Heart right ventricle (tissue), 16 donors: ENCODE data around the gene MIDN. TPM values are rescaled to one million over a fixed set of nuclear protein-coding genes. Genes with fewer than 3 reads are reported as not detected.
A peak's percentile ranks its signal among the peaks of the same experiment; 100 is the strongest.

ENCODE experiments used
- ATAC-seq, 8 donors: fragments of 200-7000 bp; cut with Tn5 transposase; one replicate each; pipeline ENCODE4 v1.9.1; 2020; ENCODE audit warnings: mild to moderate bottlenecking in 8 of 8, moderate library complexity in 8 of 8, moderate number of reproducible peaks in 1 of 8
- DNase-seq, 2 donors: peaks; one replicate each; pipeline ENCODE4 v3.0.0-alpha.2; 2020
- H3K27ac ChIP-seq, 10 donors: fragments of 200-600 bp; sonication (generic) in 2 of 10; one replicate each; pipeline versions ENCODE4 v1.5.0 to v1.8.0; 2020 to 2022; ENCODE audit warnings: mild to moderate bottlenecking in 3 of 10
- H3K27me3 ChIP-seq, 7 donors: fragments of 200-600 bp; one replicate each; pipeline ENCODE4 v1.8.0; 2021 to 2022; ENCODE audit warnings: mild to moderate bottlenecking in 2 of 7
- H3K36me3 ChIP-seq, 9 donors: fragments of 200-600 bp; sonication (generic) in 1 of 9; one replicate each; pipeline versions ENCODE4 v1.5.0 to v1.8.0; 2020 to 2022; ENCODE audit warnings: mild to moderate bottlenecking in 2 of 9
- H3K4me1 ChIP-seq, 9 donors: fragments of 200-600 bp; sonication (generic) in 1 of 9; one replicate each; pipeline versions ENCODE4 v1.5.0 to v1.8.0; 2020 to 2022; ENCODE audit warnings: mild to moderate bottlenecking in 4 of 9
- H3K4me3 ChIP-seq, 10 donors: fragments of 200-600 bp; sonication (generic) in 2 of 10; one replicate each; pipeline versions ENCODE4 v1.5.0 to v1.8.0; 2020 to 2022; ENCODE audit warnings: mild to moderate bottlenecking in 7 of 10, moderate library complexity in 2 of 10
- H3K9me3 ChIP-seq, 11 donors: fragments of 200-600 bp in 10 of 11; sonication (generic) in 2 of 11; one replicate each; pipeline versions ENCODE4 v1.5.0 to v1.8.0; 2013 to 2022; ENCODE audit warnings: mild to moderate bottlenecking in 2 of 11, control low read depth in 1 of 11, moderate library complexity in 1 of 11
- CTCF ChIP-seq, 9 donors: fragments of 200-600 bp; sonication (generic) in 2 of 9; IDR thresholded peaks; one replicate each; pipeline versions ENCODE4 v1.5.0 to v1.8.0; 2021 to 2022; ENCODE audit warnings: antibody characterized with exemption in 9 of 9, mild to moderate bottlenecking in 5 of 9, moderate library complexity in 1 of 9
- WGBS, 2 donors: extraction: QIAGEN DNeasy Blood & Tissue Kit; methylation state at CpG; one replicate each; pipeline ENCODE4 v1.1.7; 2013; ENCODE audit warnings: inconsistent platforms in 1 of 2; 5-methylcytosine and 5-hydroxymethylcytosine counted together
- intact Hi-C, 10 donors: fragments of 100-400 bp; cut with DNase I; formaldehyde crosslinking; loops; one replicate each; pipeline versions ENCODE4 v1.11.1 to v1.14.2; 2022
- polyA plus RNA-seq, 2 donors: library from polyadenylated mRNA; stranded (reverse); fragments of 200-250 nt; gene quantifications; one replicate each; pipeline ENCODE4 v1.2.3, GENCODE V29; 2013
- total RNA-seq, 10 donors: library from RNA; stranded (reverse); fragmentation: NEBNext Ultra II Directional in 3 of 10; extraction: Animal tissue kit (Norgen Biotek cat#: 25700) in 3 of 10; gene quantifications; one replicate each; pipeline versions ENCODE4 v1.2.1 to v1.2.4, GENCODE V29; 2021 to 2023
- donor health status: Arrhythmogenic right ventricular cardiomyopathy.
- donor health status: ischemic (EF 13 %, LVEDD 7.1; RV severe dilation, severe dysfunction).
- donor health status: healthy with polysubstance abuse.
- donor health status: DM: no; HTN: yes; CAD: no.
- donor health status: DM: no; HTN: no; CAD: no.
- donor health status: ischemic (EF 25% LVEDD 6.9; RV normal size, moderate dysfunction).
- donor health status: ischemic (EF 25% LVEDD 5.7; RV mildly dilated, moderate dysfunction).
- donor health status: healthy.
- donor health status: DM: yes; HTN: yes; CAD: no.
- donor health status: Ischemic cardiomyopathy.
- donor health status: ischemic (EF 35%, LVEDD 5.7; RV mildly dilated, moderate dysfunction).
- donor health status: nonischemic (EF 11% LVEDD 7.7; RV severe dilation, severe dysfunction).
- donor health status: DM: yes; HTN: yes; CAD: no.
- donor health status: PGD.
- donor health status: ischemic (EF 29% LVEDD 5.4; RV normal size, mild dysfunction).
- donor health status: nonischemic (EF 23%, LVEDD 6.1; RV moderate dilation, normal function).

Gene MIDN
- total and polyA plus RNA-seq, 12 donors: 22.7 to 236 (median 63.7) TPM

GRCh38 chr19:1256646-1257474 lies 8.5 kb downstream of the MIDN start:
- Histone ChIP-seq H3K36me3 (peaks cover 15 to 63% (median 50%) of the 10 kb centered on the region in 9 donors), H3K27ac (peak overlapping the region in 9 of 10 donors; percentile 29 to 100 (median 99)), H3K4me3 (no peak overlapping the region), H3K27me3 (no peaks in the 10 kb centered on the region), H3K9me3 (no peaks in the 10 kb centered on the region), H3K4me1 (peaks cover 51 to 97% (median 93%) of the 10 kb centered on the region in 9 donors)
- no peak for ATAC-seq
- no peak for DNase-seq
- WGBS, 2 donors: 76 to 84% methylated on average over 46 of the region's 46 CpGs
- intact Hi-C loops: no loop called here
- TF ChIP-seq CTCF (IDR thresholded peaks at IDR 0.05): no peak

DNA sequence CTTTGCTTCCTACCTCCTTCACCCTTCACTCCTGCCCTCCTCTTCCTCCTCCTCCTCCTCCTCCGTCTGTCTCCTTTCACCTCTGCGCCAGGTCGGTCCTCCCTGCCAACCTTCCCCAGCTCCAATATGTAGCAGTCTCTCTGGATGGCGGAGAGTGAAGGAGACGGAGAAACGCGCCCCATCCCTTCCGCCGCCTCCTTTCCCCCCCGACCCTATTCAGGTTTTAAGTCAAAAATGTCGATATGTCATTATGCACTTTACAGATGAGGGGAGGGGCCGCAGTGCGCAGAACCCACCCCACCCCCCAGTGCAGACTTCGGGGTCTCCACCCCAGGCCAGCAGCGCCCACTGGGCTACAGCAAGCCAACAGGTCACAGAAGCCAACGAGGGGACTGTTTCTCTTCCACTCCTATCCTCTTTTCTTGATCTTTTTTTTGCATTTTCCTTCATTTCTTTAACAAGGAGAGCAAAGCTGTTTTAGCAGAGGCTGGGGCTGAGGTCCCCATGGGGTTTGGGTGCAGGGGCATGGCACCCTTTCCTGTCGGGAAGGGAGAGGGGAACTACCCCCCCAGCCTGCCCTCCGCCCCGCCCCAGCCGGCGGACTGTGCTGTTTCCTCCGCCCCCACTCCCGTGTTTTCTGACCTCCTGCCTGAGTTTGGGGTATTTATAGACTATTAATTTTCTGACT lies 9.2 kb downstream of the MIDN start:
- intact Hi-C loops: no loop called here
- Histone ChIP-seq H3K9me3 (no peaks in the 10 kb centered on the region), H3K27ac (peak overlapping the region; percentile 85 to 100 (median 98)), H3K4me3 (peak overlapping the region in 3 of 10 donors; percentile 7 to 76 (median 11)), H3K36me3 (peaks cover 15 to 61% (median 48%) of the 10 kb centered on the region in 9 donors), H3K27me3 (no peaks in the 10 kb centered on the region), H3K4me1 (peaks cover 56 to 97% (median 95%) of the 10 kb centered on the region in 9 donors)
- ATAC-seq (no peak), DNase-seq (no peak)
- WGBS, 2 donors: 60 to 67% methylated on average over 23 of the region's 23 CpGs
- no peak for TF ChIP-seq CTCF (IDR thresholded peaks at IDR 0.05)

- TF ChIP-seq CTCF (IDR thresholded peaks at IDR 0.05): no peak
- Histone ChIP-seq H3K4me3 (peak overlapping the region in 5 of 10 donors; percentile 7 to 76 (median 11)), H3K27ac (peak overlapping the region; percentile 85 to 100 (median 98)), H3K9me3 (no peaks in the 10 kb centered on the region), H3K27me3 (no peaks in the 10 kb centered on the region), H3K4me1 (peaks cover 57 to 97% (median 93%) of the 10 kb centered on the region in 9 donors), H3K36me3 (peaks cover 15 to 61% (median 48%) of the 10 kb centered on the region in 9 donors)
- intact Hi-C loops: no loop called here
- no peak for ATAC-seq
- WGBS, 2 donors: 69 to 70% methylated on average over 8 of the region's 8 CpGs
- no peak for DNase-seq
Measured at GRCh38 chr19:1258163-1258492, 9.7 kb downstream of the MIDN start.

- Histone ChIP-seq H3K9me3 (no peaks in the 10 kb centered on the region), H3K4me3 (peak overlapping the region in 8 of 10 donors; percentile 2 to 96 (median 34)), H3K27ac (peak overlapping the region; percentile 85 to 100 (median 98)), H3K27me3 (no peaks in the 10 kb centered on the region), H3K4me1 (peaks cover 52 to 94% (median 87%) of the 10 kb centered on the region in 9 donors), H3K36me3 (peaks cover 15 to 56% (median 46%) of the 10 kb centered on the region in 9 donors)
- no peak for ATAC-seq
- DNase-seq: no peak
- no peak for TF ChIP-seq CTCF (IDR thresholded peaks at IDR 0.05)
- 29 to 45% methylated on average over 15 of the region's 15 CpGs for WGBS, 2 donors
- intact Hi-C loops: no loop called here
Measured at GRCh38 chr19:1258707-1259205, 10.4 kb downstream of the MIDN start.
